ENCODE measurements around the gene SCP2. TPM values are rescaled to one million over a fixed set of nuclear protein-coding genes. Genes with fewer than 3 reads are reported as not detected.

SCP2 gene
- total RNA-seq, 2 experiments from 2014 or later, result 22.7 to 27.0 TPM

DNA sequence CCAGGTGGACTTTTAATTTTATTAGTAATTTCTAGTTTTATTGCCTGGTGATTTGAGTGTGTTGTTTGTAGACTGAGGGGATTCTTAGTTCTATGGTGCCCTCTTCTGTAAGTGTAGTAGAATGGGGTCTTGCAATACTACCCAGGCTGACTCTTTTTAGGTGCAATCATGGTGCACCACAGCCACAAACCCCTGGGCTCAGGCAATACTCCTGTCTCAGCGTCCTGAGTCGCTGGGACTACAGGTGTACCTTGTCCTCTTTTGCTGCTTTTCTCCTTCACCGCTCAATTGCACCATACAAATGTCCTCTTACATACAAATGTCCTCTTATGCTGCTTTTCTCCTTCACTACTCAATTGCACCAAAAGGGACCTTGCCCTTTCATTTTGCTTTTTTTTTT, 43.1 kb downstream of the SCP2 start:
- H3K9me3 Mint-ChIP-seq, result no peaks in the 10 kb centered on the region
- DNase-seq, result peak in 3 of 14 experiments; percentile 2 to 20 (median 19)
- peaks cover 38% of the 10 kb centered on the region for H3K36me3 Mint-ChIP-seq (ENCODE audit: low read depth)
- no peaks in the 10 kb centered on the region for H3K4me1 ChIP-seq (ENCODE audit: insufficient read depth, low read length)
- no peak overlapping the region for H3K4me3 Mint-ChIP-seq
- H3K27ac ChIP-seq (ENCODE audit: low read depth in 1 of 2, low read length in 2 of 2), result no peak overlapping the region
- H3K36me3 ChIP-seq (ENCODE audit: insufficient read depth, low read length), result no peaks in the 10 kb centered on the region
- no peaks in the 10 kb centered on the region for H3K4me1 Mint-ChIP-seq (ENCODE audit: low read depth)
- intact Hi-C loops (cut with DNase I, micrococcal nuclease), result no loop called here
- POLR2A ChIA-PET, result no interaction called here
- H3K4me3 ChIP-seq (ENCODE audit: low read length), result no peak overlapping the region
- TF ChIP-seq, protein P1, sequence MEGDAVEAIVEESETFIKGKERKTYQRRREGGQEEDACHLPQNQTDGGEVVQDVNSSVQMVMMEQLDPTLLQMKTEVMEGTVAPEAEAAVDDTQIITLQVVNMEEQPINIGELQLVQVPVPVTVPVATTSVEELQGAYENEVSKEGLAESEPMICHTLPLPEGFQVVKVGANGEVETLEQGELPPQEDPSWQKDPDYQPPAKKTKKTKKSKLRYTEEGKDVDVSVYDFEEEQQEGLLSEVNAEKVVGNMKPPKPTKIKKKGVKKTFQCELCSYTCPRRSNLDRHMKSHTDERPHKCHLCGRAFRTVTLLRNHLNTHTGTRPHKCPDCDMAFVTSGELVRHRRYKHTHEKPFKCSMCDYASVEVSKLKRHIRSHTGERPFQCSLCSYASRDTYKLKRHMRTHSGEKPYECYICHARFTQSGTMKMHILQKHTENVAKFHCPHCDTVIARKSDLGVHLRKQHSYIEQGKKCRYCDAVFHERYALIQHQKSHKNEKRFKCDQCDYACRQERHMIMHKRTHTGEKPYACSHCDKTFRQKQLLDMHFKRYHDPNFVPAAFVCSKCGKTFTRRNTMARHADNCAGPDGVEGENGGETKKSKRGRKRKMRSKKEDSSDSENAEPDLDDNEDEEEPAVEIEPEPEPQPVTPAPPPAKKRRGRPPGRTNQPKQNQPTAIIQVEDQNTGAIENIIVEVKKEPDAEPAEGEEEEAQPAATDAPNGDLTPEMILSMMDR (IDR thresholded peaks at IDR 0.05), result peak; percentile 34
- no peak for ATAC-seq (ENCODE audit: poor library complexity)
- no peaks in the 10 kb centered on the region for H3K27me3 Mint-ChIP-seq
- H3K27ac Mint-ChIP-seq, result no peak overlapping the region
- no peaks in the 10 kb centered on the region for H3K27me3 ChIP-seq (ENCODE audit: control insufficient read depth in 1 of 2, insufficient read depth in 2 of 2, low read length in 2 of 2)
- no peaks in the 10 kb centered on the region for H3K9me3 ChIP-seq (ENCODE audit: control insufficient read depth in 1 of 2, insufficient read depth in 1 of 2, low read length in 2 of 2)
- CTCF ChIA-PET, result no interaction called here

DNA sequence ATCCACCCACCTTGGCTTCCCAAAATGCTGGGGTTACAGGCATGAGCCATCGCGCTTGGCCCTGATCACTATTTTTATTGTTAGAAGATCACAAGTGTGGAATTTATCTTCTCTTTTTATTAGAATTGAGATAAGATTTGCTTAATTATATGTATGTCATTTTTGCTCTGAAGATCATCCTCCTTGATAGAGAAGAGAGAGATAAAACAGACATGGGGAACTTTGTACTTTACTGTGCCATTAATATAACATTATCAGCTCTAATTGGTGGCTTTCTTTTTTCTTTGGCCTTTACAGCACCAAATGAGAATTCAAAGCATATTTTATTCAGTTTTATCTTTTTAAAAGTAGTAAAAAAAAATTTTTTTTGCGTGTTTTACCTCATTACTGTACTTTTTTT, 46.8 kb downstream of the SCP2 start:
- POLR2A ChIA-PET, result no interaction called here
- H3K36me3 Mint-ChIP-seq (ENCODE audit: low read depth), result peaks cover 51% of the 10 kb centered on the region
- DNase-seq (no peak), ATAC-seq (ENCODE audit: poor library complexity) (no peak)
- Histone ChIP-seq H3K27ac (ENCODE audit: low read depth in 1 of 2, low read length in 2 of 2) (no peak overlapping the region), H3K4me3 (ENCODE audit: low read length) (no peak overlapping the region), H3K9me3 (ENCODE audit: control insufficient read depth in 1 of 2, insufficient read depth in 1 of 2, low read length in 2 of 2) (no peaks in the 10 kb centered on the region), H3K4me1 (ENCODE audit: insufficient read depth, low read length) (no peaks in the 10 kb centered on the region), H3K27me3 (ENCODE audit: control insufficient read depth in 1 of 2, insufficient read depth in 2 of 2, low read length in 2 of 2) (no peaks in the 10 kb centered on the region), H3K36me3 (ENCODE audit: insufficient read depth, low read length) (peaks cover 9% of the 10 kb centered on the region)
- H3K27me3 Mint-ChIP-seq, result no peaks in the 10 kb centered on the region
- no peak overlapping the region for H3K27ac Mint-ChIP-seq
- no peaks in the 10 kb centered on the region for H3K4me1 Mint-ChIP-seq (ENCODE audit: low read depth)
- TF ChIP-seq, protein P1 (IDR thresholded peaks at IDR 0.05), result no peak
- no peaks in the 10 kb centered on the region for H3K9me3 Mint-ChIP-seq
- CTCF ChIA-PET, result no interaction called here
- intact Hi-C loops (cut with DNase I, micrococcal nuclease), result no loop called here
- H3K4me3 Mint-ChIP-seq, result no peak overlapping the region

DNA sequence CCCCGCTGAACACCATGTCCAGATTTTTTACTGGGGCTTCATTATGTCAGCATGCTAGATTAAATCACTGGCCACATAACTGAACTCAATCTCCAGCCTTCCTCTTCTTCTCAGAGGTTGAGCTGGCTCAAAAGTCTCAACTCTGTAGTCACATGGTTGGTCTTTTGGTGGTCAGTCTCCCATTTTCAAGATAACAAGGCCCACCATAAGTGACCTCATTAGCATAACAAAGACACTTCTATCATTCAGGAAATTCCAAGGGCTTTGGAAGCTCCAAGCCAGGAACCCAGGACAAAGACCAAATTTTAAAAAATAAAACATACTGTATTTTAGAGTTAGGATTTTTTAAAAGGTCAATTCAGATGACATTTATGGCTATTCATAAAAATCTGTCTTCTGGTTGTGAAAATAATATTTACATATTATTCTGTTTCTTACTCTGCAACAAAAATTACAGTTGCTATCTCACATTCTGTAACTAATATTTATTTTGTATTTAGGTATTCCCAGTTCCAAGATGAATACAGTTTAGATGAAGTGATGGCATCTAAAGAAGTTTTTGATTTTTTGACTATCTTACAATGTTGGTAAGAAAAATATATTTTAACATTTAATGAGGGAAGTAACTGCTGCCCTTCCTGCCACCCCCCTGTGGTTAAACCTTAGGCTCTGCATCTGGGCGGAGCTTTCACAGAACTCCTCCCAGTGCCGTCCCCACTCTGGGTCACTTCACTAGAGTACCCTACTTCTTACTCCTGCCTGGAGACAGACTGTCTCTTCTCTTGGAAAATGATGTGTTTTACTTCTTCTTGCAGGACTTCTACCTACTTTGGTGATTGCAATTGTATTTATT, 49.3 kb downstream of the SCP2 start:
- intact Hi-C loops (cut with DNase I, micrococcal nuclease), result no loop called here
- Mint-ChIP-seq H3K27ac (no peak overlapping the region), H3K4me1 (ENCODE audit: low read depth) (no peaks in the 10 kb centered on the region), H3K36me3 (ENCODE audit: low read depth) (peaks cover 68% of the 10 kb centered on the region), H3K27me3 (no peaks in the 10 kb centered on the region), H3K4me3 (no peak overlapping the region), H3K9me3 (no peaks in the 10 kb centered on the region)
- Histone ChIP-seq H3K9me3 (ENCODE audit: control insufficient read depth in 1 of 2, insufficient read depth in 1 of 2, low read length in 2 of 2) (no peaks in the 10 kb centered on the region), H3K4me3 (ENCODE audit: low read length) (no peak overlapping the region), H3K4me1 (ENCODE audit: insufficient read depth, low read length) (no peaks in the 10 kb centered on the region), H3K27me3 (ENCODE audit: control insufficient read depth in 1 of 2, insufficient read depth in 2 of 2, low read length in 2 of 2) (no peaks in the 10 kb centered on the region), H3K27ac (ENCODE audit: low read depth in 1 of 2, low read length in 2 of 2) (no peak overlapping the region), H3K36me3 (ENCODE audit: insufficient read depth, low read length) (peaks cover 18% of the 10 kb centered on the region)
- TF ChIP-seq, protein P1 (IDR thresholded peaks at IDR 0.05), result no peak
- DNase-seq (no peak), ATAC-seq (ENCODE audit: poor library complexity) (no peak)
- CTCF ChIA-PET, result no interaction called here
- POLR2A ChIA-PET, result no interaction called here

All from CD4-positive, alpha-beta T cell (primary cell).